Medulla oblongata (tissue), 1 donor: Measurements from ENCODE around the gene OR4K2.
"Not testable (repeated sequence)": the region's sequence is repeated elsewhere in the genome, so short reads cannot be mapped to it uniquely, and the experiment has no call there.

Experiments
- DNase-seq: peaks from one replicate; pipeline ENCODE4 v3.0.0-alpha.2; 2015; ENCODE audit errors: extremely low spot score

Gene OR4K2

GRCh38 chr14:19874842-19875241, at the start of gene OR4K2:
Gene OR4K2, plus strand, starts transcription at chr14:19875142. Its CDS starts 1,126 bp downstream, at chr14:19876268.
- DNase-seq, result no peak

- DNase-seq, result not testable (repeated sequence)
These were observed 47.2 kb upstream of the OR4K2 start for GRCh38 chr14:19827626-19828244.

- DNase-seq, result no peak
These were observed 46.6 kb upstream of the OR4K2 start for GRCh38 chr14:19828314-19828713.

- DNase-seq, result not testable (repeated sequence)
These were observed 40.6 kb upstream of the OR4K2 start for GRCh38 chr14:19834203-19834848.

GRCh38 chr14:19838433-19838832, 36.5 kb upstream of the OR4K2 start:
- no peak for DNase-seq

- DNase-seq, result no peak
These were observed 23.6 kb upstream of the OR4K2 start for GRCh38 chr14:19851365-19851764.

- not testable (repeated sequence) for DNase-seq
These were observed 8.8 kb upstream of the OR4K2 start for GRCh38 chr14:19866061-19866669.

- no peak for DNase-seq
These were observed 1.8 kb upstream of the OR4K2 start for GRCh38 chr14:19873178-19873577.

GRCh38 chr14:19878029-19878642, 3.2 kb downstream of the OR4K2 start:
- DNase-seq, result peak; percentile 51

GRCh38 chr14:19895282-19895681, 20.3 kb downstream of the OR4K2 start:
- DNase-seq, result no peak

GRCh38 chr14:19900999-19901398, 26.1 kb downstream of the OR4K2 start:
- no peak for DNase-seq

- no peak for DNase-seq
These were observed 27.5 kb downstream of the OR4K2 start for GRCh38 chr14:19902409-19902808.

GRCh38 chr14:19906665-19907064, 31.7 kb downstream of the OR4K2 start:
- DNase-seq, result no peak

GRCh38 chr14:19911114-19911513, 36.2 kb downstream of the OR4K2 start:
- no peak for DNase-seq

GRCh38 chr14:19917243-19917642, 42.3 kb downstream of the OR4K2 start:
- no peak for DNase-seq

- DNase-seq, result no peak
These were observed 43.1 kb downstream of the OR4K2 start for GRCh38 chr14:19917955-19918518.

- no peak for DNase-seq
These were observed 43.8 kb downstream of the OR4K2 start for GRCh38 chr14:19918553-19919264.

GRCh38 chr14:19920021-19920657, 45.2 kb downstream of the OR4K2 start, which contains the start of gene OR4K5:
Gene OR4K5, plus strand, starts transcription at chr14:19920607. Its CDS starts 0 bp downstream, at chr14:19920607.
- DNase-seq, result no peak

GRCh38 chr14:19930617-19931016, 55.7 kb downstream of the OR4K2 start, which contains the start of gene OR4K1:
Gene OR4K1, plus strand, starts transcription at chr14:19930917. Its CDS starts 4,750 bp downstream, at chr14:19935667.
- no peak for DNase-seq
